Epidermal melanocyte (primary cell): ENCODE data around the gene KMT5C.
"Not testable (repeated sequence)": the region's sequence is repeated elsewhere in the genome, so short reads cannot be mapped to it uniquely, and the experiment has no call there.

Experiments used
- DNase-seq: peaks from one replicate; pipeline ENCODE4 v3.0.0; 2011; ENCODE audit warnings: low spot score; ENCODE audit not compliant: insufficient read length

The KMT5C gene

DNA sequence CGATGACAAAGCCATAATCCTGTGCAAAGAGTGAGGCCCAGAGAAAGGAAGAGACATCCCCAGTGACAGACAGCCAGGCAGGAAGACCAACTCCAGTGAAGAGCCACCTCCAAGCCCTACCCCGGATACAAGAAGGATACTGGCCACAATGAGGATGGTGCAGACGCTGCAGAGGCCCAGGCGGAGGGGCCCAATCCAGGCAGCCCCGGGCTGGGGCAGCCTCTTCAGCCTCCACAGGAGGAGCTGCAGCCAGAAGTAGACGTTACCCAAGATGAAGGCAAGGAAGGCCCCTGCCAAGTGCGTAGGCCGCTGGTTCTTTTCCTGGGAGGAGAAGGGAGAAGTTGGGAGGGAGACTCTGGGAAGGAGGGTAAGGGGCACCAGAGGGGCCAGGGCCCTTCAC lies 23.0 kb upstream of the KMT5C start:
- DNase-seq: peak; percentile 8

DNA sequence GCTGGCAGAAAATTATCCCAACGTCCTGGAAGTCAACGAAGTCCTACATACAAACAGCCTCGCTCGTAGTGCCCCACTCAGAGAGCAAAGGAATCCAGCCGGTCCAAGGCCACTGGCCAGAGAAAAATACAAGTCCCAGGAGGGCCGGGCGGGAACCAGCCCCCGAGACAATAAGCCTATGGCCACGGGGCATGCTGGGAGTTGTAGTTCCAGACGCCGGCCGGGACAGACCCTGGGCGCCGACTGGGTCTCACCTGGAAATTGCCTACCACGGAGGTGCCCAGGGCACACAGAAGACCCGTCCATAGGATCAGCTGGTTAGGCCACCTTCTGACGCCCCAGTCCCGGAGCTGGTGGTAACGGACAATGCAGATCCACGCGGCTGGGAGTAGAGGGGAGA lies 19.9 kb upstream of the KMT5C start:
- peak; percentile 83 for DNase-seq

- DNase-seq: no peak
Measured at GRCh38 chr19:55320844-55321419, 18.7 kb upstream of the KMT5C start.

GRCh38 chr19:55321466-55322137 lies 18.1 kb upstream of the KMT5C start:
- no peak for DNase-seq

- no peak for DNase-seq
Measured at GRCh38 chr19:55322204-55322885, 17.3 kb upstream of the KMT5C start.

- DNase-seq: no peak
Measured at GRCh38 chr19:55324662-55325061, 15.0 kb upstream of the KMT5C start.

DNA sequence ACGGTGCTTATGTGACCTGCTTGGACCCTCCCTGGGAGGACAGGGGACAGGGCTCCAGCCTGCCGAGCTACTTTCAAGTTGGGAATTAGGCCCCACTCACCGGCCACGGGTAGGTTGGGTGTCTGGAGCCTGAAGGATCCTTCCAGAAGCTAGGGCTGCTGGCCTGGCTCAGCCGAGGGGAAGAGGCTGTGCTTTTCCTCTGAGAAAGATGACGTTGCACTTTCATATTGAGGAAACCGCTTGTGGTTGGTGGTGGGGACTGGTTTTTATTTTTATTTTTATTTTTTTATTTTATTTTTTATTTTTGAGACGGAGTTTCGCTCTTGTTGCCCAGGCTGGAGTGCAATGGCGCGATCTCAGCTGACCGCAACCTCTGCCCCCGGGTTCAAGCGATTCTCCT lies 14.5 kb upstream of the KMT5C start, which contains the start of gene TMEM150B:
TMEM150B (minus strand) TSS at position 170 of the 400 bp plus-strand sequence. CDS start 4,305 bp downstream, outside the sequence.
- no peak for DNase-seq

- DNase-seq: not testable (repeated sequence)
Measured at GRCh38 chr19:55328774-55329318, 10.8 kb upstream of the KMT5C start.

GRCh38 chr19:55329791-55330190 lies 9.9 kb upstream of the KMT5C start:
- not testable (repeated sequence) for DNase-seq

DNA sequence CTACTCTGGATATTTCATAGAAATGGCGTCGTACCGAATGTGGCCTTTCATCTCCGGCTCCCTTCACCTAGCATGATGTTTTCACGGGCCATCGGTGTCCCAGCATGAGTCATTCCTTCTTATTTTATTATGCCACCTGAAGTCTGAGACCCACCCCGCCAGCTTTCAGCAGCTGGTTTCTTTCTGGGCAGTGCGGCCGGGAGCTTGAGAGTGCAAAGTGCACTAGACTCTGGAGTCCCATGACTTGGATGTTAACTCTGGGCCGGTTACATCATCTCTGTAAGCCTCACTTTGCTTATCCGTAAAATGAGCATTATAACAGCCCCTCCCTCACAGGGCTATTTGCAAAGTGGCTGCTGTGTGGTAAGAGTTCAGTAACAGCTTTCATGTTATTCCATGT lies 5.8 kb upstream of the KMT5C start:
- DNase-seq: no peak

DNA sequence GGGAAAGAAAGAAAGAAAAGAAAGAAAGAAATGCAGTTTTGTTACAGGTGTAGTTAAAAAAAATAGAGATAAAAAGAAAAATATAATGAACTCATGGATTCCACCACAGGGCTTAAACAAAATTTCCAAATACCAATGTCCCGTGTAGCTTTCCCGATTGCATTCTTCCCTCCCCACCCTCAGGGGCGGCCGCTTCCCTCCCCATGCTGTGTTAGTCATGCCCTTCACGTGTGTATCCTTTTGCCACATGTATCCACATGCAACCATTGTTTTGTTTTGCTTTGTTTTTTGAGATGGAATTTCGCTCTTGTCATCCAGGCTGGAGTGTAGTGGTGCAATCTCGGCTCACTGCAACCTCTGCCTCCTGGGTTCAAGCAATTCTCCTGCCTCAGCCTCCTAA lies 3.6 kb upstream of the KMT5C start:
- no peak for DNase-seq

GRCh38 chr19:55339889-55340783 lies 460 bp downstream of the KMT5C start:
- no peak for DNase-seq

- no peak for DNase-seq
Measured at GRCh38 chr19:55340784-55341147, 1.1 kb downstream of the KMT5C start.

GRCh38 chr19:55341171-55341588 lies 1.5 kb downstream of the KMT5C start:
- DNase-seq: peak; percentile 94

- DNase-seq: no peak
Measured at GRCh38 chr19:55341595-55342531, 2.2 kb downstream of the KMT5C start.

GRCh38 chr19:55344444-55344843 lies 4.8 kb downstream of the KMT5C start:
- peak; percentile 78 for DNase-seq

DNA sequence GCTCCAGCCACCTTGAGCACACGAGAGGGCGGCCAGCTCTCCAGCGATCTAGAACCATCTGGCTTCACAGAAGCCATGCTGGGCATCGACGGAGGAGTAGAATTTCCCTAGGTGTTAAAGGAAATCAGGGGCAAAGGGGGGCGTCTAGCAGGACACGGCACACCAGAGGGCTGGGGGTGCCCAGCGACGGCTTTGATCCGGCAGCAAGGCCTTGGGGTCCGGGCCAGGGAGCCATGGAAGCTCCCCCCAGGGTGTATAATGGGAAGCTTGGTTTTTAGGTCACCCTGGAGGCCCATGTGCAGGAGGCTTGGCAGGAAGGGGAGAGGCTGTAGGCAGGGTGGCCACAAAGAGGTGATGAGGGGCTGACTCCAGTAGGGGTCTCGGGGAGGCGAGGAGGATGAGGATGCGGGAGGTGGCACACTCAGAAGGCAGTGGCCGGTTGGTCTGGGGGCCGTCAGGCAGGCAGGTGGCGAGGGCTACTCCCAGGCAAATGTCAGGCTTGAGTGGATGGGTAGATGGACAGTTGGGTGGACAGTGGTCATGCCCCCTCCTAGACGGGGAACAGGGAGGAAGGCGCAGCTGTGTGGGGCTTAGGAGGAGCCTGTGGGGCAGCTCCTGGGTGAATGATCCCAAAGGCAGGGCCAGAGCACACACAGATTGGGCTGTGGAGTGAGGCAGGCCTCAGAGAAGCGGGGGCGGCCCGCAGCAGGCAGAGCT lies 5.6 kb downstream of the KMT5C start:
- DNase-seq: no peak

GRCh38 chr19:55345818-55346724 lies 6.4 kb downstream of the KMT5C start:
- no peak for DNase-seq
